Natural killer cell (primary cell): ENCODE measurements around the gene PYURF. TPM values are rescaled to one million over a fixed set of nuclear protein-coding genes. Genes with fewer than 3 reads are reported as not detected.

Experiments
- ATAC-seq, 3 donors: fragments of 150-1000 bp in 2 of 3; fragments of 200-7000 bp in 1 of 3; cut with Tn5 transposase; 1 replicate in 1 of 3; 2 replicates in 2 of 3; pipeline ENCODE4 v1.10.0; 2021; ENCODE audit warnings: mild to moderate bottlenecking in 2 of 3, moderate library complexity in 2 of 3
- DNase-seq, 2 donors: peaks; one replicate each; pipeline versions ENCODE4 v3.0.0 to v3.0.0-alpha.2; 2013 to 2021; ENCODE audit warnings: mixed read lengths in 1 of 2
- H3K27ac ChIP-seq: one replicate; pipeline ENCODE4 v1.5.1; 2013; ENCODE audit warnings: mild to moderate bottlenecking, low read length
- H3K27me3 ChIP-seq: one replicate; pipeline ENCODE4 v1.6.1; 2013; ENCODE audit warnings: low read length; ENCODE audit not compliant: control insufficient read depth, insufficient read depth
- H3K36me3 ChIP-seq: one replicate; pipeline ENCODE4 v1.6.1; 2013; ENCODE audit warnings: low read length; ENCODE audit not compliant: control insufficient read depth, insufficient read depth
- H3K4me1 ChIP-seq: one replicate; pipeline ENCODE4 v1.6.1; 2013; ENCODE audit warnings: low read length; ENCODE audit not compliant: control insufficient read depth, insufficient read depth
- H3K4me3 ChIP-seq: one replicate; pipeline ENCODE4 v1.5.1; 2013; ENCODE audit warnings: low read length
- H3K9me3 ChIP-seq: one replicate; pipeline ENCODE4 v1.6.1; 2013; ENCODE audit warnings: low read length; ENCODE audit not compliant: control insufficient read depth, insufficient read depth
- H3K27ac Mint-ChIP-seq, 2 donors: one replicate each; pipeline ENCODE4 v1.8.0; 2022; ENCODE audit warnings: mild to moderate bottlenecking in 2 of 2, mixed read lengths in 2 of 2, moderate library complexity in 1 of 2
- H3K27me3 Mint-ChIP-seq, 2 donors: one replicate each; pipeline ENCODE4 v1.8.0; 2022; ENCODE audit warnings: low read depth in 2 of 2, mixed read lengths in 2 of 2
- H3K36me3 Mint-ChIP-seq: one replicate; pipeline ENCODE4 v1.8.0; 2022; ENCODE audit warnings: mixed read lengths
- H3K4me1 Mint-ChIP-seq, 2 donors: one replicate each; pipeline ENCODE4 v1.8.0; 2022; ENCODE audit warnings: mixed read lengths in 2 of 2
- H3K4me3 Mint-ChIP-seq: one replicate; pipeline ENCODE4 v1.8.0; 2022; ENCODE audit warnings: mild to moderate bottlenecking, moderate library complexity, mixed read lengths
- H3K9me3 Mint-ChIP-seq, 2 donors: one replicate each; pipeline ENCODE4 v1.8.0; 2022; ENCODE audit warnings: mixed read lengths in 2 of 2
- WGBS: methylation state at CpG from one replicate; pipeline ENCODE4 v1.1.7; 2013; ENCODE audit warnings: missing lambda C conversion rate; ENCODE audit not compliant: insufficient coverage; 5-methylcytosine and 5-hydroxymethylcytosine counted together
- intact Hi-C: fragments of 100-400 bp; cut with micrococcal nuclease; formaldehyde crosslinking; loops from one replicate; pipeline ENCODE4 v1.14.2; 2022
- total RNA-seq, 4 donors: library from RNA; stranded (reverse); fragments of 120-200 nt in 1 of 4; gene quantifications; one replicate each; pipeline versions ENCODE4 v1.2.3 to v1.2.4, GENCODE V29; 2013 to 2022
- TF ChIP-seq, protein P1 (sequence below): fragments of 200-600 bp; IDR thresholded peaks from one replicate; pipeline ENCODE4 v1.8.0; 2022; ENCODE audit warnings: antibody characterized with exemption

The PYURF gene
- total RNA-seq, 3 donors from 2014 or later (not counting 1 experiment from before 2014, with no cell fraction given), result 33.4 to 37.6 (median 35.5) TPM

DNA sequence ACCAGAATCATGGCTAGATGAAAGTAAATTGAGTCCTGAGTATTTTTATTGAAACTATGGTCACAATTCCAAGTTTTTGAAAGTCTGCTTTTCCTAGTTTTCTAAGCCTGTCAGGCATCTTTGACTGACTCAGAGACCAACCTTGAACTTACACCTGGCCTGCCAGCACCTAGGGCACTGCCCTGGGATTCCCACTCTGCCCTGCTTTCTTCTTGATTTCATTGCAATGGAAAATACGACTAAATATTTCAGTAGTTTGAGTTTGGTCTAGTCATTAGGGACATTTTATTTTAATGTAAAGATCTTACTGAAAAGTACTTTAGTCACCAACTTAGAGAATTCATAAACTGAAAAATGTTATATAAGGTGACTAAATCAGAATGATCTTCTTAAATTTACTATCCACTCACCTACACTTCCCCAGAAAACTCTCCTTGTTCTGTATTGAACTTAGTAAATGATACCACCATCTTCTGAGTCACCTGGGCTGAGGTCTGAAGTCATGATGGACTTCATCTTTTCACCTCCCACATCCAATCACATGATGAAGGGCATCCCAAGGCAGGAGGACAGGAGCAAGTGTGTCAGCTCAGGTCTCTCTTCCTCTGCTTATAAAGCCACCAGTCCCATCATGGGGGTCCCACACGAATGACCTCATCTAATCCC lies 11.6 kb upstream of the PYURF start:
- no peak for DNase-seq
- Histone ChIP-seq H3K27ac (no peak overlapping the region), H3K9me3 (no peaks in the 10 kb centered on the region), H3K27me3 (no peaks in the 10 kb centered on the region), H3K36me3 (no peaks in the 10 kb centered on the region), H3K4me1 (peaks cover 6% of the 10 kb centered on the region), H3K4me3 (no peak overlapping the region)
- H3K36me3 Mint-ChIP-seq, result no peaks in the 10 kb centered on the region
- no peak for ATAC-seq
- no peak overlapping the region for H3K4me3 Mint-ChIP-seq
- WGBS, result 90% methylated on average over 1 of the region's 2 CpGs
- TF ChIP-seq, protein P1, sequence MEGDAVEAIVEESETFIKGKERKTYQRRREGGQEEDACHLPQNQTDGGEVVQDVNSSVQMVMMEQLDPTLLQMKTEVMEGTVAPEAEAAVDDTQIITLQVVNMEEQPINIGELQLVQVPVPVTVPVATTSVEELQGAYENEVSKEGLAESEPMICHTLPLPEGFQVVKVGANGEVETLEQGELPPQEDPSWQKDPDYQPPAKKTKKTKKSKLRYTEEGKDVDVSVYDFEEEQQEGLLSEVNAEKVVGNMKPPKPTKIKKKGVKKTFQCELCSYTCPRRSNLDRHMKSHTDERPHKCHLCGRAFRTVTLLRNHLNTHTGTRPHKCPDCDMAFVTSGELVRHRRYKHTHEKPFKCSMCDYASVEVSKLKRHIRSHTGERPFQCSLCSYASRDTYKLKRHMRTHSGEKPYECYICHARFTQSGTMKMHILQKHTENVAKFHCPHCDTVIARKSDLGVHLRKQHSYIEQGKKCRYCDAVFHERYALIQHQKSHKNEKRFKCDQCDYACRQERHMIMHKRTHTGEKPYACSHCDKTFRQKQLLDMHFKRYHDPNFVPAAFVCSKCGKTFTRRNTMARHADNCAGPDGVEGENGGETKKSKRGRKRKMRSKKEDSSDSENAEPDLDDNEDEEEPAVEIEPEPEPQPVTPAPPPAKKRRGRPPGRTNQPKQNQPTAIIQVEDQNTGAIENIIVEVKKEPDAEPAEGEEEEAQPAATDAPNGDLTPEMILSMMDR, result no peak
- H3K27me3 Mint-ChIP-seq, result peaks cover 8 to 9% of the 10 kb centered on the region in 2 donors
- intact Hi-C loops, result no loop called here
- no peaks in the 10 kb centered on the region for H3K9me3 Mint-ChIP-seq
- H3K4me1 Mint-ChIP-seq, result peaks cover 4 to 6% of the 10 kb centered on the region in 2 donors
- no peak overlapping the region for H3K27ac Mint-ChIP-seq

DNA sequence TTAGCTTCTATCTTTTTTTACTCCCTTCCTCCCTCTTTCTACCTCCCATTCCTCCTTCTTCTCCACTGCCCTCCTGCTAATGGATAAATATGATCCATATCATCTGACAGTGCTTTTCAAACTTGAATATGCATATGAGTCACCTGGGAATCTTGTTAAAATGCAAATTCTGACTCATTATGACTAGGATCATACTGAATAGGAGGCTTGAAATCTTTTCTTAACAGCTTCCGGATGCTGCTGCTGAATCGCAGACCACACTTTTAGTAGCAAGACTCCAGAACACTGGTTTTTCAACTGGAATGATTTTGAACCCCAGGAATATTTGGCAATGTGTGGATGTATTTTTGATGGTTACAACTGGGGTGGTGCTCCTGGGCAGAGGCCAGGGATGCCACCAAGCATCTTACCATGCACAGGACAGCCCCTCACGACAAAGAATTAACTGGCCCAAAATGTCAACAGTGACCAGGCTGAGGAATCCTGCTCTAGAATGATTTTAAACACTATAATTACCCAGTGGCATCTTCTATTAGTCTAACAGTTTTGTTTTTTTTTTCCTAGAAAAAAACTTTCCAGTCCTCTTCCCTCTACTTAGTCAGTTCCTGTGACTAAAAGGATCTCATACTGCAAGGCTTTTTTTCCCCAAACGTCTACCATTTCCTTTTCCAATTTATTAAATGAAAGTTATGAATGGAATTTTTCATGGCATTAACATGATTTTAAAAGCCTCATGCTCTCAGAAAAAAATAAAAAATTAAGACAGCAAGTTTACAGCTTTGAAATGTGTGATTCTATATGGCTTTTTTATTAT lies 10.6 kb upstream of the PYURF start:
- Histone ChIP-seq H3K4me3 (no peak overlapping the region), H3K27me3 (no peaks in the 10 kb centered on the region), H3K4me1 (peaks cover under 1% of the 10 kb centered on the region), H3K9me3 (no peaks in the 10 kb centered on the region), H3K27ac (no peak overlapping the region), H3K36me3 (no peaks in the 10 kb centered on the region)
- Mint-ChIP-seq H3K27ac (no peak overlapping the region), H3K4me1 (peaks cover 0 to under 1% of the 10 kb centered on the region in 2 donors), H3K9me3 (no peaks in the 10 kb centered on the region), H3K36me3 (no peaks in the 10 kb centered on the region), H3K4me3 (no peak overlapping the region), H3K27me3 (peaks cover 0 to 3% of the 10 kb centered on the region in 2 donors)
- ATAC-seq, result no peak
- no peak for DNase-seq
- intact Hi-C loops, result no loop called here
- TF ChIP-seq, protein P1, result no peak
- 100% methylated on average over 3 of the region's 4 CpGs for WGBS

DNA sequence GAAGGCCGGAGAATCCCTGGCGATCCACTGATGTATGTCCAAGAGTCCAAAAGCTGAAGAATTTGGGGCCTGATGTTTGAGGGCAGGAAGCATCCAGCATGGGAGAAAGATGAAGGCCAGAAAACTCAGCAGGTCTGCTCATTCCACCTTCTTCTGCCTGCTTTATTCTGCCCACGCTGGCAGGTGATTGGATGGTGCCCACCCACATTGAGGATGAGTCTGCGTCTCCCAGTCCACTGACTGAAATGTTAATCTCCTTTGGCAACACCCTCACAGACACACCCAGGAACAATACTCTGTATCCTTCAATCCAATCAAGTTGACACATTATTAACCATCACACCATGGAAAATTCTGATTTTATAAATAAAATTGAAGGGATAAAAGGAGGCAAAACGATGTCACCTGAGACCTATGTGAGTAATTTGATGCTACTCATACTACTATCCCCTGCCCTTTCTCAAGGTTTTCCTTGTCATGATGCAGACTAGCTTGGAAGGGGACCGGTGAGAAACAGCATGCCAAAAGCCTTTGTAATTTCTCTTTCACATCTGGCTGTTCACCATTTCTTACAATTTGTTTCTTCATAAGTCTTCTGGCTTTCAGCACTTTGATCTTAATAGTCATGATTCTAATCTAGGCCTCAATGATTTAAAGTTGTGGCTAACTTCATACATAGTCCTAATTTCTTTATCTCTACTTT lies 9.7 kb upstream of the PYURF start:
- intact Hi-C loops, result no loop called here
- Mint-ChIP-seq H3K4me3 (no peak overlapping the region), H3K27me3 (peaks cover 0 to 3% of the 10 kb centered on the region in 2 donors), H3K27ac (no peak overlapping the region), H3K36me3 (no peaks in the 10 kb centered on the region), H3K4me1 (no peaks in the 10 kb centered on the region), H3K9me3 (no peaks in the 10 kb centered on the region)
- Histone ChIP-seq H3K4me3 (no peak overlapping the region), H3K36me3 (no peaks in the 10 kb centered on the region), H3K9me3 (no peaks in the 10 kb centered on the region), H3K27me3 (no peaks in the 10 kb centered on the region), H3K4me1 (no peaks in the 10 kb centered on the region), H3K27ac (no peak overlapping the region)
- 88% methylated on average over 6 of the region's 6 CpGs for WGBS
- no peak for DNase-seq
- TF ChIP-seq, protein P1, result no peak
- no peak for ATAC-seq
